HG03565 (cell line): ENCODE measurements around the gene DEDD2.

Experiments
- ATAC-seq: cut with Tn5 transposase; IDR thresholded peaks from one replicate; pipeline ENCODE4 v1.9.1; 2021; ENCODE audit warnings: mild to moderate bottlenecking, moderate library complexity; ENCODE audit not compliant: unreplicated experiment

The DEDD2 gene

DNA sequence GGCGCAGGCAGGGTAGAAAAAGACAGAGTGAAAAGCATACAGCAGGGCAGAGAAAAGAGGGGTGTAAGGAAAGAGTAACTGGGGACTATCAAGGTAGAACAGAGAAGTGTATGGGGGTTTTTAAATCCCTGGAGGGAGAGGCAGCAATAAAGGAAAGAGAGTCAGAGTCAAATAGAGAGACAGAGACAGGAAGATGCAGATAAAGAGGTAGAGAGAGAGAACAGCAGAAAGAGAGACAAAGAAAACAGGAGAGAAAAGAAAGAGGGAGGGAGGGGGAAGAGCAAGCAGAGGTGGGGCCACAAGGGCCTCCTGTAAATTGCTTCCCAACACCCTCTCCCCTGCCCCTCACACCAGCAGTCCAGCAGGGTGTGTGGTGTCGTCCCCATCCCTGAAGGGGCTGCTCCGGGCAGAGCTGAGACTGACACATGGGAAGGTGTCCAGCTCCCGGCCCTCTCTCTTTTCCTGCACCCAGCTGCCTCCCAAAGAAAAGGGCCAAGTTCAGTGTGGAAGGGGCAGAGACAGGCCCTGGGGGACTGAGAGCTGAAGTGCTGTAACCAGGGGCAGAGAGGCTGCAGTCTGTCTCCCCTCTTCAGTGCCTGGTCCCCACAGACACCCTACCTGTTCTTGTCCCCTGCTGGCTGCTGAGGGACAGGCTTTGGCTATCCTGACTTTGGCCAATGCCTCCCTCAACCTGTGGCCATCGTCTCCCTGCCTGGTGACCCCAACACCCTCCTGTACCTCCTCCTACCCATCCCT lies 67.9 kb downstream of the DEDD2 start:
- ATAC-seq = no peak
